Esophagus mucosa (tissue), 1 donor: ENCODE measurements around the gene FBXW5. TPM values are rescaled to one million over a fixed set of nuclear protein-coding genes. Genes with fewer than 3 reads are reported as not detected.

ENCODE experiments used
- ATAC-seq: fragments of 200-7000 bp; cut with Tn5 transposase; one replicate; pipeline ENCODE4 v1.9.1; 2020
- total RNA-seq: library from RNA; stranded (reverse); gene quantifications from one replicate; pipeline ENCODE4 v1.2.4, GENCODE V29; 2023
- donor health status: DM: yes; HTN: yes; CAD: no.

FBXW5 gene
- total RNA-seq, 1 donor from 2014 or later, result 71.9 TPM

DNA sequence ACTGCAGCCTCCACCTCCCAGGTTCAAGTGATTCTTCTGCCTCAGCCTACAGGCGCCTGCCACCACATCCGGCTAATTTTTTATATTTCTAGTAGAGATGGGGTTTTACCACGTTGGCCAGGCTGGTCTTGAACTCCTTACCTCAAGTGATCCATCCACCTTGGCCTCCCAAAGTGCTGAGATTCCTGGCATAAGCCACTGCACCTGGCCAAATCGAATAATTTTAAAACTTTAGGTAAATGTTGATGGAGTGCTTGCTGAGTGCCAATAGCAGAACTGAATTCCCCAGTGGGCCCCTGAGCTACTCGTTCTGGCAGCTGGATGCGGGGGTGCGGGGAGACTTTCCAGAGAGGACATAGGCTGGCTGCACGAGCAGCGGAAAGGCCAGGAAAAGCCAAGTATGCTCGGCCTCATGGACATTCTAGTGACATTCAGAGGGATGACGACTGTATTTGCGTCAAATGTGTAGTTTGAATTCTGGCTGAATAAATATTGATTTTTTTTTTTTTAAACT, 41.4 kb downstream of the FBXW5 start:
- no peak for ATAC-seq

GRCh38 chr9:136902259-136902821, 42.2 kb downstream of the FBXW5 start:
- peak; percentile 82 for ATAC-seq

- peak; percentile 88 for ATAC-seq
Observed at GRCh38 chr9:136901516-136902258, 42.9 kb downstream of the FBXW5 start.

DNA sequence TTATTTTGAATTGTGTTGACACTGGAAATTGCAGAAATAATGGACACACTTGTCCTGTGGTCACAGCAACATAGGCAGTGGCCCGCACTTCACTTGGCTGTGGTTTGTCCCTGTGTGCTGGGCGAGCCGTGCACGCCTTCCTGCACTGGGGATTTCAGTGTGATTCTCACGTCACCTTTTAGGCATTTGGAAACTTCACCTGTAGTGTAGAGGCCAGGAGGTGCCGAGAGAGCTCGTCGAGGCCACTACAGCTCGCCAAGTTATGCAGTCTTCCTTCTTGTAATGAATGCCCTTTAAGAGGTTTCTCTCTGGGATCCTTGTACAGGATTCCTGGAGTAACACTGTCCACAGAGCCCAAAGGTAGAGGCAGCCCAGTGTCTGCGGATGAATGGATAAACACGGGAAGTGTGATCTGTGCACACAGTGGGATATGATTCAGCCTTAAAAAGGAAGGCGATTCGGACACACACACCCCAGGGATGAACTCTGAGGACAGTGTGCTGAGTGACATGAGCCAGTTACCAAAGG, 43.5 kb downstream of the FBXW5 start:
- peak; percentile 42 for ATAC-seq

DNA sequence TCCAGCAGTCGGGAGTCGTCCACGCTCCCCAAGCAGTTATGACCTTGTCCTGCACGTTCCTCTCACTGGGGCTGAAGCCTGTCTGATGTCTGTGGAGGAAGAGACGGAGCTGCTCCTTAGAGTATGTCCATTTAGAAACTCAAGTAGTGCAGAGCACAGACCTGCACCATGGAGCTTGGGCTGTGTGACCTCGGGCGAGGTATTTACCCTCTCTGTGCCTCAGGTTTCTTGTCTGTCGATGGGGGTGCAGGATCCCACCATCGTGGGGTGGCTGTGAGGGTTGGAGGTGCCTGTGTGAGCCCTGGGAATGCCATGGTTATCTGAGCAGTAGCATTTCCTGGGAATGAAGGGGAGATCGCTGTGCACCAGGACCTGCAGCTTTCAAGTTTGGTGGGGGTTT, 44.0 kb downstream of the FBXW5 start:
- no peak for ATAC-seq

- ATAC-seq, result no peak
Observed at GRCh38 chr9:136899196-136899595, 45.3 kb downstream of the FBXW5 start.

DNA sequence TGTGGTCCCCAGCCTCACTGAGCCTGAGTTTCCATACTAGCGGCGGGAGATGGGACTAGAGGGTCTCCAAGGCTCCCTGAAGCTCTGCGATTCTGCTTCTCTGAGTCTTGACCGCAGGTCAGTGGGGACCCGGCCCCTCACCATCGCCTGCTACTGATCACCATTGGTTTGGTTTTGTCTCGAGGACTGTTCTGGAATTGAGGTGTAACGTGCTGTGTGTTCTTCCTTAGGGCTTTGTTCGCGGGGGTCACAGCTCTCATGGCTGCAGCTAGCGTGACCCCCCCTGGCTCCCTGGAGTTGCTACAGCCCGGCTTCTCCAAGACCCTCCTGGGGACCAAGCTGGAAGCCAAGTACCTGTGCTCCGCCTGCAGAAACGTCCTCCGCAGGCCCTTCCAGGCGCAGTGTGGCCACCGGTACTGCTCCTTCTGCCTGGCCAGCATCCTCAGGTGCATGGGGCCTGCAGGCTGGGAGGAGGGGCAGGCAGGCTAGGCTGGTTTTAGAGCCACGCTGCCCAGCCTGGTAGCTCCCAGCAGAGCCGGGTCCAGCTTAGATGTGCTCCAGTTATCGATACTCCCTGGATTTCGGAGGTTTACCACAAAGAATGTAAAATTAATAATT, 45.9 kb downstream of the FBXW5 start:
- ATAC-seq, result no peak

GRCh38 chr9:136896027-136896426, 48.5 kb downstream of the FBXW5 start:
- ATAC-seq, result no peak

- ATAC-seq, result no peak
Observed at GRCh38 chr9:136890661-136891060, 53.9 kb downstream of the FBXW5 start.

Other genes starting within 250 kb of the FBXW5 start
- gene DIPK1B, start 232.2 kb downstream of the FBXW5 start, total RNA-seq, result 0.76 TPM
- gene LCN10, start 201.8 kb downstream of the FBXW5 start, total RNA-seq, result 1.3 TPM
- gene LCN6, start 196.2 kb downstream of the FBXW5 start, total RNA-seq, result 3.8 TPM
- gene LCN8, start 186.5 kb downstream of the FBXW5 start, total RNA-seq, result not detected
- not detected for gene LCN15, start 180.2 kb downstream of the FBXW5 start, total RNA-seq
- 102 TPM for gene TMEM141, start 153.4 kb downstream of the FBXW5 start, total RNA-seq
- not detected for gene CCDC183, start 148.4 kb downstream of the FBXW5 start, total RNA-seq
- 52.6 TPM for gene RABL6, start 136.8 kb downstream of the FBXW5 start, total RNA-seq
- 1.1 TPM for gene AJM1, start 102.3 kb downstream of the FBXW5 start, total RNA-seq
- 74.4 TPM for gene PHPT1, start 95.3 kb downstream of the FBXW5 start, total RNA-seq
- 1.3 TPM for gene MAMDC4, start 92.4 kb downstream of the FBXW5 start, total RNA-seq
- gene EDF1, start 78.4 kb downstream of the FBXW5 start, total RNA-seq, result 296 TPM
- gene TRAF2, start 58.2 kb downstream of the FBXW5 start, total RNA-seq, result 11.1 TPM
- gene C8G, start 505 bp upstream of the FBXW5 start, total RNA-seq, result not detected
- 0.80 TPM for gene LCN12, start 7.5 kb upstream of the FBXW5 start, total RNA-seq
- 18.4 TPM for gene PTGDS, start 32.8 kb upstream of the FBXW5 start, total RNA-seq
- 0.20 TPM for gene LCNL1, start 38.3 kb upstream of the FBXW5 start, total RNA-seq
- 33.1 TPM for gene PAXX, start 47.7 kb upstream of the FBXW5 start, total RNA-seq
- gene CLIC3, start 51.8 kb upstream of the FBXW5 start, total RNA-seq, result 154 TPM
- 2.0 TPM for gene ABCA2, start 83.5 kb upstream of the FBXW5 start, total RNA-seq
- gene FUT7, start 87.3 kb upstream of the FBXW5 start, total RNA-seq, result 0.12 TPM
- 26.6 TPM for gene NPDC1, start 101.4 kb upstream of the FBXW5 start, total RNA-seq
- gene ENTPD2, start 109.3 kb upstream of the FBXW5 start, total RNA-seq, result 2.9 TPM
- 13.8 TPM for gene SAPCD2, start 125.8 kb upstream of the FBXW5 start, total RNA-seq
- 4.9 TPM for gene UAP1L1, start 132.8 kb upstream of the FBXW5 start, total RNA-seq
- 46.2 TPM for gene MAN1B1, start 142.2 kb upstream of the FBXW5 start, total RNA-seq
- 75.3 TPM for gene DPP7, start 170.0 kb upstream of the FBXW5 start, total RNA-seq
- gene GRIN1, start 194.4 kb upstream of the FBXW5 start, total RNA-seq, result 0.12 TPM
- 1.6 TPM for gene LRRC26, start 225.3 kb upstream of the FBXW5 start, total RNA-seq
- not detected for gene TMEM210, start 227.3 kb upstream of the FBXW5 start, total RNA-seq
- gene ANAPC2, start 243.8 kb upstream of the FBXW5 start, total RNA-seq, result 25.0 TPM
- 86.8 TPM for gene SSNA1, start 243.9 kb upstream of the FBXW5 start, total RNA-seq